ENCODE measurements around the gene LILRA6.
"Not testable (repeated sequence)": the region's sequence is repeated elsewhere in the genome, so short reads cannot be mapped to it uniquely, and the experiment has no call there.

The LILRA6 gene

GRCh38 chr19:54229146-54229545 lies 13.4 kb downstream of the LILRA6 start:
- DNase-seq, result no peak

- DNase-seq, result not testable (repeated sequence)
Observed at GRCh38 chr19:54224619-54225018, 18.0 kb downstream of the LILRA6 start.

DNA sequence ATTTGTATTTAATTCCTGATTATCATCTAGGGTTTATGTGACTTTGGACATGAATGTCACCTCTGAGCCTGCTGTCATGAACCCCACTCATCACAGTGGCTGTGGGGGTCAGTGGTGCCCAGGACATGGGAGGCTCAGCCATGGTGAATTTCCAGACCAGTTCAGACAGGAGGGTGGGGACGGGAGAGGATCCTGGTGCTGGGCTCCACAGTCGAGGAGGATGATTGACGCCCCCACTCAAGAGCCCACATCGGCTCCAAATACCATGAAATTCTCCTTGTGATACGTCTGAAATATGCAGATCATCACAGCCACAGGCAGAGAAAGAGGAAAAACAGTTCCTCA lies 18.7 kb downstream of the LILRA6 start:
- not testable (repeated sequence) for DNase-seq

- DNase-seq, result not testable (repeated sequence)
Observed at GRCh38 chr19:54223277-54223936, 19.2 kb downstream of the LILRA6 start.

DNA sequence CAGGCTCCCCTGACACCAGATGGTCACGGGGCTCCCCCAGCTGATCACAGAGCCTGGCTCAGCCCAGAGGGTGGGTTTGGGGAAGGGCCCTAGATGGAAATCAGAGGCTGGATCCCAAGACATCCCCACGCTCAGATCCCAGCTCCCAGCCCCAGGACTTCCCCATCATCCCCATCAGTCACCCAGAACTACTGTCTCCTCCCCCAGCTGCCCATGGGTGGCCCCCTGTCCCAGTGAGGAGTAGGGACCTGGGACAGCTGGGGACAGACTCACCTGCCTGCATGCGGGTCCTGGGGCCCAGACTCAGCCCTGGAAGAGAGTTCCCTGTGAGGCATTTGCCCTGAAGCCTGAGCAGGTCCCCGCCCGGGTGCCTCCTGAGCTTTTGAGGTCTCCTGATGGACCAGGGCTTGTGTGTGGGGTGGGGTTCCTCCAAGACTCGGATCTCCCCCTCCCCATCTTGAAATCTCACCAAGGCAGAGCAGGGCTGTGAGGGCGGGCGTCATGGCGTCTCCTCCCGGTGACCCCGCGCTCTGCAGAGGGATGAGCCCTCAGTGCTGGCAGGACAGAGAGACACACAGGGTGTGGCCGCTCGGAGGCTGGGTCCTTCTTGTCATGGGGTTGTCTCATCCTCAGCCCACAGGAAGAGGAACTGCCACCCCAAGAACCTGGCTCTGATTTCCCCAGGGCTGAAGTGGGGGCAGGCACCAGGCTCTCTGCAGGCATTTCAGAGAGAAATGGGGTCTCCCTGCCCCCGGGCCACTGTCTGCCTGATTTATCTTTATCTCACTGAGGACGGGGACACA lies 19.9 kb downstream of the LILRA6 start, which contains the start of gene LILRB3:
LILRB3 (minus strand) TSS at position 534 of the 803 bp plus-strand sequence; CDS start at position 503, 31 bp downstream.
- DNase-seq, result not testable (repeated sequence)

GRCh38 chr19:54221947-54222346 lies 20.6 kb downstream of the LILRA6 start:
- DNase-seq, result not testable (repeated sequence)

DNA sequence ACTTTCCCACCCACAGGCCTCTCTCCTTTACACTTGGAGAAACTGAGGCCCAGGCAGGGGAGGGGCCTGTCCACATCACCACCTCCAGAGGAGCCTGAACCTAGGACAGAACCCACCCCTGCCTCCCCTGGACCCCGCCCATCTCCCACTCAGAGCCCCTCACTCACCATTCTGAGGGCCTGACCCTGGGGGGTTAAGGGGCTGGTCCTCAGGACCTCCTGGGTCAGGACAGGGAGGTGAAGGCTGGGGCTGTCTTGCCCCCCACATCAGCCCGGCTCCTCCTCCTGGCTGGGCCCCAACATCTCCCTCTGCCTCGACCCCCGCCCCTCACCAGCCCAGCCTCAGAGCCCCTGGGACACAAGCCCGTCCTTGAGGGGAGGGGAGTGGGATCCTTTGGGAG lies 22.9 kb downstream of the LILRA6 start:
- DNase-seq, result not testable (repeated sequence)

GRCh38 chr19:54218960-54219661 lies 23.5 kb downstream of the LILRA6 start:
- no peak for DNase-seq

DNA sequence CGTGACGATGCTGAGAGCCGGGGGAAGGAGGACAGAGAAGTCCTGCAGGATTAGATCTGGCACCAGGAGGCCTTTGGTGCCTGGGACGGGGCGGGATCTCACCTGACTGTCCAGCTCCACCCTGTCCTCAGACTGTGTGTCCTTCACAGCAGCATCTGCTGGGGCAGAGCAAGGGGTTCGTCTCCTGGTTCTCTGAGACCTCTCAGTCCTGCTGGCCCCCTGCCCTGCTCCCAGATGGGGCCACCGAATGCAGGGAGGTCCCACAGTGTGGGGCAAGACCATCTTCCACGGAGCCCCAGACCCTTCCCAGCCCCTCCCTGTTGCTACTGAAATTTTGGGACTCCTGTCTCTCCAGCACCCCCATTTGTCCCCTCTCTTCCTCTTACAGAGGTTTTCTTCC lies 24.3 kb downstream of the LILRA6 start:
- no peak for DNase-seq

DNA sequence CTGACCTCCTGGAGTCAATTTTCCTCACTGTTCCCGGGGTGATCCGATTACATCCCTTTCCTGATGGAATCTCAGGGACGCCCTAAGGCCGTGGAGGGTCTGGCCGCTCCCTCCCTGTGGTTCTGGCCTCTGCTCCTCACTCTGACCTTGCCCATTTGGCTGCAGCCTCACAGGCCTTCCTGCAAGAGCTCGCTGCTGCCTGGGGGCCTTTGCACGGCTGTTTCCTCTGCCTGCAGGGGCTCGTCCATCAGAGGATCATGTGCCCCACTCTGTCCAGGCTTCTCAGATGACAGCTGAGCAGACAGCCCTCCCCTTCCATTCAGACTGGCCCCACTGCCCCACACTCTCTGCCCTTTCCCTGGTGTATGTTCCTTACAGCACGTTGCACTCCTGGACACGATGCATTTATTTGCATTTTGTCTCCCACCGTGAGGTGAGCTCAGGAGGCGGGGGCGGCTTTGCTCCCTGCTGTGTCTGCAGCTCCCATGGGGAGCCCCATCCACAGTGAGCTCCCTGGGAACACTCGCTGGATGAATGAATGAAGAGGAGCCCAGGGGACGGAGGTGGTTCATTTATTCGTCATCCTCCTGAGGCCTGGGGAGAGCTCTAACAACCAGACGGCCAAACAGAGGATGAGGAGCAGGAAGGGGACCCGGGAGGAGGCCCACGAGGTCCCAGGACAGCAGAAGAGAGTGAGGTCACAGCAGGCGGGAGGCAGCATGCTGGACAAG lies 24.9 kb downstream of the LILRA6 start:
- not testable (repeated sequence) for DNase-seq

GRCh38 chr19:54216869-54217268 lies 25.7 kb downstream of the LILRA6 start:
- no peak for DNase-seq

DNA sequence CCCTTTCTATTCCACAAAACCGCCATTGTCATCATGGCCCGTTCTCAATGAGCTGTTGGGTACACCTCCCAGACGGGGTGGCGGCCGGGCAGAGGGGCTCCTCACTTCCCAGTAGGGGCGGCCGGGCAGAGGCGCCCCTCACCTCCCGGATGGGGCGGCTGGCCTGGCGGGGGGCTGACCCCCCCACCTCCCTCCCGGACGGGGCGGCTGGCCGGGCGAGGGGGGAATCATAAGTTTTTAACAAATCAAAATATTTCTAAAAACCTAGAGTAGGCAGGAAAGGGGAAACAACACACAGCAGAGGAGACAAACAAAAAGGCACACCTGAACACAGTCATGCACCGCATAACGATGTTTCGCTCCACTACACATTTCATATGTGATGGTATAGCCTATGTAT lies 27.9 kb downstream of the LILRA6 start:
- not testable (repeated sequence) for DNase-seq

DNA sequence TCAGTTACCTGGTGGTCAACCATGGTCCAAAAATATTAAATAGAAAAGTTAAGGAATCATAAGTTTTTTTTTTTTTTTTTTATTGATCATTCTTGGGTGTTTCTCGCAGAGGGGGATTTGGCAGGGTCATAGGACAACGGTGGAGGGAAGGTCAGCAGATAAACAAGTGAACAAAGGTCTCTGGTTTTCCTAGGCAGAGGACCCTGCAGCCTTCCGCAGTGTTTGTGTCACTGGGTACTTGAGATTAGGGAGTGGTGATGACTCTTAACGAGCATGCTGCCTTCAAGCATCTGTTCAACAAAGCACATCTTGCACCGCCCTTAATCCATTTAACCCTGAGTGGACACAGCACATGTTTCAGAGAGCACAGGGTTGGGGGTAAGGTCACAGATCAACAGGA lies 28.4 kb downstream of the LILRA6 start:
- not testable (repeated sequence) for DNase-seq

DNA sequence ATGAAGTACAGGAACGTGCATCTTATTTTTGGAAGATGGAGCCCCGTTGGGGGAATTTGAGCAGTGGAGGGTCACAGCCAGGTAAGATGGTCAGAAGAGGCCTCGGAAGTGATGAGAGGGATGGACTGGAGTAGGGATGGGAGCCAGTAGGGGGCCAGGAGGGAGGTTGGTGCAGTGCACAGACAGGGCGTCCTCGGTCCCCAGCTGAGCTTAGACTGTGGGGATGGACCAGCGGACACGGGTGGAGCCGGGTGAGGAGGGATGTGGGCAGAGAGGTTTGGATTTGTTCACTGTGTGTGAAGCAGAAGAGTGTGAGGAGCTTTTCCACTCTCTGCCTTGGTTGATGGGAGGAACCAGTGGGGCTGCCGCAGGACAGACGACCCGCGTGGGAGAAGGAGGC lies 31.4 kb downstream of the LILRA6 start:
- no peak for DNase-seq

- peak; percentile 62 for DNase-seq
Observed at GRCh38 chr19:54209811-54210494, 32.6 kb downstream of the LILRA6 start.

- no peak for DNase-seq
Observed at GRCh38 chr19:54209058-54209810, 33.4 kb downstream of the LILRA6 start.

GRCh38 chr19:54208784-54209057 lies 33.9 kb downstream of the LILRA6 start:
- no peak for DNase-seq

GRCh38 chr19:54207983-54208783 lies 34.4 kb downstream of the LILRA6 start:
- DNase-seq, result no peak

DNA sequence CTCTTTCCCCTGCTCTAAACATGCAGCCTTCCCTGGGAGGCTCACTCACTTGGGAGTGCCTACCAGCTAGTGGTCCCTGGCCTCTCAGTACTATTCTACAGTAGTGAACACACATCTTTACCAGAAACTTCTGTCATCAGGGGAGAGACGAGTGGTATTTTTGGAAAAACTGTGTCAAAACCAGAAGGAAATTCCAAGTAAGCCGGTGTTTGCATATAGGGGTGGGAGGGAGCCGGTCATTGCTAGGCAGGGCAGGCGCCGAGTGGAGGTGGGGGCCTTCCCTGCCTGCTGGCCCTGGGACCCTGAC lies 35.0 kb downstream of the LILRA6 start:
- DNase-seq, result no peak

DNA sequence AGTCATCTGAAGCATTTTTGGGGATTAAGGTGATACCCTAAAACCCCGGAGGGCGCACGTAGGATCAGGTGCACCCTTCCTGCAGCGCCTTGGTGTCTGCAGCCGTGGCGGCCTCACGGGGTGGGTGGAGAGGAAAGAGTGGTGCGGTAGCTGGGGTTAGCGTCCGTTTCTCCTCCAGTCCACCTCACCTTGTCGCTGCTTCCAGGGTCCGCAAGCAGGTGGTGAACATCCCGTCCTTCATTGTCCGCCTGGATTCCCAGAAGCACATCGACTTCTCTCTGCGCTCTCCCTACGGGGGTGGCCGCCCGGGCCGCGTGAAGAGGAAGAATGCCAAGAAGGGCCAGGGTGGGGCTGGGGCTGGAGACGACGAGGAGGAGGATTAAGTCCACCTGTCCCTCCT lies 35.4 kb downstream of the LILRA6 start:
- not testable (repeated sequence) for DNase-seq

- DNase-seq, result no peak
Observed at GRCh38 chr19:54206831-54207177, 35.8 kb downstream of the LILRA6 start.
